Thymus (tissue), 11 donors: Measurements from ENCODE around the gene MELK. TPM values are rescaled to one million over a fixed set of nuclear protein-coding genes. Genes with fewer than 3 reads are reported as not detected.
"Not testable (repeated sequence)": the region's sequence is repeated elsewhere in the genome, so short reads cannot be mapped to it uniquely, and the experiment has no call there.

ENCODE experiments used
- DNase-seq, 9 donors: peaks; one replicate each; pipeline ENCODE4 v3.0.0-alpha.2; 2013; ENCODE audit warnings: low spot score in 9 of 9, low read depth in 6 of 9, missing footprints in 1 of 9
- H3K27ac ChIP-seq, 2 donors: one replicate each; pipeline ENCODE4 v1.5.1; 2013; ENCODE audit warnings: control low read depth in 1 of 2, low read depth in 1 of 2, low read length in 1 of 2, mild to moderate bottlenecking in 1 of 2, moderate library complexity in 1 of 2
- H3K27me3 ChIP-seq, 2 donors: one replicate each; pipeline ENCODE4 v1.5.1; 2013; ENCODE audit warnings: low read length in 1 of 2; ENCODE audit not compliant: control insufficient read depth in 2 of 2, insufficient read depth in 1 of 2
- H3K36me3 ChIP-seq, 2 donors: one replicate each; pipeline ENCODE4 v1.5.1; 2013; ENCODE audit warnings: low read length in 1 of 2, mild to moderate bottlenecking in 1 of 2, moderate library complexity in 1 of 2; ENCODE audit not compliant: control insufficient read depth in 2 of 2, insufficient read depth in 2 of 2
- H3K4me1 ChIP-seq, 2 donors: one replicate each; pipeline ENCODE4 v1.5.1; 2013; ENCODE audit warnings: low read length in 2 of 2; ENCODE audit not compliant: control insufficient read depth in 2 of 2, insufficient read depth in 2 of 2
- H3K4me3 ChIP-seq, 2 donors: one replicate each; pipeline ENCODE4 v1.5.1; 2013; ENCODE audit warnings: low read length in 2 of 2, control low read depth in 1 of 2, mild to moderate bottlenecking in 1 of 2
- H3K9me3 ChIP-seq, 2 donors: one replicate each; pipeline ENCODE4 v1.5.1; 2013; ENCODE audit warnings: low read length in 1 of 2, mild to moderate bottlenecking in 1 of 2; ENCODE audit not compliant: control insufficient read depth in 2 of 2, insufficient read depth in 1 of 2
- WGBS: extraction: QIAGEN DNeasy Blood & Tissue Kit; methylation state at CpG from one replicate; pipeline ENCODE4 v1.1.7; 2013; 5-methylcytosine and 5-hydroxymethylcytosine counted together
- polyA plus RNA-seq: library from polyadenylated mRNA; stranded (reverse); fragments of 200-250 nt; gene quantifications from one replicate; pipeline ENCODE4 v1.2.3, GENCODE V29; 2013
- total RNA-seq: library from RNA; stranded (reverse); fragments of 120-200 nt; gene quantifications from one replicate; pipeline ENCODE4 v1.2.4, GENCODE V29; 2013
- donor health status: healthy.

Gene MELK
- total and polyA plus RNA-seq, 2 donors = 3.4 to 26.5 TPM

DNA sequence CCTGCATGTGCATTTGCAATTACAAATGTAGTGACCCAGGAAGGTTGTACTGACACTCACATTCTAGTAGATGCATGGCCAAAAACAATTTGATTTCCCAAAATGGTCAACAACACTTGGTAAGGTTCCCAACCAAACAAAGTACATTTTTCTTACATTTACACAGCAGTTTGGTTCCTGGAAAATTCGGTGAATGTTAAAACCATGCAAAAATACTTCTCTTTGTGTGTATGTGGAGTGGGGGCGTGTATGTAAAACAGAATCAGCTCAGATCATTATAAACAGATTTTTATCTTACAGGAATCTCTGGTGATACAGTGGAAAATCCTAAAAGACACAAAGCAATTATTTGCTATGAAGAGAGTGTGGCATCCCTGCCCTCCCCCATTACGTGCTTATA, 25.1 kb upstream of the MELK start:
- H3K4me3 ChIP-seq = no peak overlapping the region
- no peaks in the 10 kb centered on the region for H3K36me3 ChIP-seq
- H3K4me1 ChIP-seq = peaks cover 0 to 5% of the 10 kb centered on the region in 2 donors
- no peaks in the 10 kb centered on the region for H3K9me3 ChIP-seq
- no peak overlapping the region for H3K27ac ChIP-seq
- no peaks in the 10 kb centered on the region for H3K27me3 ChIP-seq
- DNase-seq = no peak
- 94% methylated on average over 3 of the region's 3 CpGs for WGBS

DNA sequence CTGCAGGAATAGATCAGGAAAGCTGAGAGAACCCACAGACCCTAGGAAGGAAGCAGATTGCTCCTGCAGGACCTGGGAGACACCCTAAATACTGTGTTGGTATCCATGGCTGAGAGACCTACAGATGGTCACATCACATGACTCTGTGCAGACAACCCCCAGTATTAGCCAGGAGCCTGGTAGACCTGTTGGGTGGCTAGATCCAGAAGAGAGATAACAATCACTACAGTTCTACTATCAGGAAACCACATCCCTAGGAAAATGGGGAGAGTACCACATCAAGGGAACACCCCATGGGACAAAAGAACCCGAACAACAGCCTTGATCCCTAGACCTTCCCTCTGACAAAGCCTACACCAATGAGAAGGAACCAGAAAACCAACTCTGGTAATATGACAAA, 24.2 kb upstream of the MELK start:
- Histone ChIP-seq H3K9me3 (no peaks in the 10 kb centered on the region), H3K36me3 (no peaks in the 10 kb centered on the region), H3K27me3 (no peaks in the 10 kb centered on the region), H3K27ac (no peak overlapping the region), H3K4me3 (no peak overlapping the region), H3K4me1 (peaks cover 0 to 5% of the 10 kb centered on the region in 2 donors)
- no peak for DNase-seq
- 14% methylated on average over 1 of the region's 1 CpG for WGBS

DNA sequence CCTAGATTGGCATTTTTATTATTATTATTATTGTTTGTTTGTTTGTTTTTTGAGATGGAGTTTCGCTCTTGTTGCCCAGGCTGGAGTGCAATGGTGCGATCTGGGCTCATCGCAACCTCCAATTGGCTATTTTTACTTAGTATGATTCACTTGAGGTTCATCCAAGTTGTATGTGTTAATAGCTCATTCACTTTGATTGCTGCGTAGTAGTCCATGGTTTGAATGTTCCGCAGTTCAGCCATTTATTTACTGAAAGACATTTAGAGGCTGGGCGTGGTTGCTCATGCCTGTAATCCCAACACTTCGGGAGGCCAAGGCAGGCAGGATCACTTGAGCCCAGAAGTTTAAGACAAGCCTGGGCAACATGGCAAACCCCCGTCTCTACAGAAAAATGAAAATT, 22.6 kb upstream of the MELK start:
- WGBS = 98% methylated on average over 8 of the region's 8 CpGs

DNA sequence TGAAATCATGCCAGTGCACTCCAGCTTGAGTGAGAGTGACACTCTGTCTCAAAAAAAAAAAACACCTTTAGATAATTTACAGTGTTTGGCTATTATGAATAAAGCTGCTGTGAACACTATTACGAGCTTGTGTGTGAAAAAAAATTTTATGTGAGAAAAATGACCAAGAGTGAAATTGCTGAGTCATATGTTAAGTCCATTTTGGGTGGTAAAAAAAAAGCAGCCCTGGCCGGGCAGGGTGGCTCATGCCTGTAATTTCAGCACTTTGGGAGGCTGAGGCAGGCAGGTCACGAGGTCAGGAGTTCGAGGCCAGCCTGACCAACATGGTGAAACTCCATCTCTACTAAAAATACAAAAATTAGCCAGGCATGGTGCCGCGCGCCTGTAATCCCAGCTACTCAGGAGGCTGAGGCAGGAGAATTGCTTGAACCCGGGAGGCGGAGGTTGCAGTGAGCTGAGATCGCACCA, 22.0 kb upstream of the MELK start:
- WGBS = 94% methylated on average over 10 of the region's 10 CpGs
- not testable (repeated sequence) for DNase-seq, H3K4me3 ChIP-seq, H3K9me3 ChIP-seq, H3K27ac ChIP-seq, H3K27me3 ChIP-seq, H3K36me3 ChIP-seq, H3K4me1 ChIP-seq

More for the DNA sequence above, 22.6 kb upstream of the MELK start:
- Histone ChIP-seq H3K27me3 (no peaks in the 10 kb centered on the region), H3K36me3 (no peaks in the 10 kb centered on the region), H3K4me3 (no peak overlapping the region), H3K4me1 (peaks cover 0 to 5% of the 10 kb centered on the region in 2 donors), H3K9me3 (no peaks in the 10 kb centered on the region), H3K27ac (no peak overlapping the region)
- no peak for DNase-seq

DNA sequence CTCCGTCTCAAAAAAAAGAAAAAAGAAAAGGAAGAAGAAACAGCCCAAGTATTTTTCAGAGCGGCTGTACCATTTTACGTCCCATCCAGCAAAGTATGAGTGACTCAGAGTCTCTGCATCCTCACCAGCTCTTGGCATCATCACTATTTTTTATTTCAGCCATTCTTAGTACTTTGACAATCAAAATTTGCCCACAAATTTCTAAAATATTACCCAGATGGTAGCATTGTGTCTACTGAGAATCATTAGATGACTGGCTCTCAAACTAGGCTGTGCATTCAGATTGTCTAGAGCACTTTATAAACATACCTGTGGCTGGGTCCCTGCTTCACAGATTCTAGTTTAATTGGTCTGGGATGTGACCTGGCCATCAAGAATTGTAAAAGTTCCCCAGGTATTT, 21.6 kb upstream of the MELK start:
- Histone ChIP-seq H3K4me3 (no peak overlapping the region), H3K27me3 (no peaks in the 10 kb centered on the region), H3K27ac (no peak overlapping the region), H3K4me1 (peaks cover 0 to 5% of the 10 kb centered on the region in 2 donors), H3K9me3 (no peaks in the 10 kb centered on the region), H3K36me3 (no peaks in the 10 kb centered on the region)
- DNase-seq = no peak
- 96% methylated on average over 3 of the region's 3 CpGs for WGBS

DNA sequence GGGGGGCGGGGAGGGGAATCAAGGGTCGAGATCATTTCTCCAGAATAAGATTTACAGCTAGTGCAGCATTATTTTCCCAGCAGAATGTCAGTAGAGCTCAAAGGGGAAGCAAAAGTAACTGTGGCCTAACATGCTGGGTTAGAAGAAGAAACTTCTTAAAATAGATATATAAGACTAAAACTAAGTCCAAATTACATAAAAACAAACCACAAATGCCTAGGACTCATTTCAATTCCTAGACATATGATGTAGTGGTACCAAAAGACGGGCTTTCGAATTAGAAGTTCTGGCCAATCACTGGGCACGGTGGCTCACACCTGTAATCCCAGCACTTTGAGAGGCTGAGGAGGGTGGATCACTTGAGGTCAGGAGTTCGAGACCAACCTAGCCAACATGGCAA, 20.8 kb upstream of the MELK start:
- Histone ChIP-seq H3K9me3 (no peaks in the 10 kb centered on the region), H3K4me3 (no peak overlapping the region), H3K27ac (no peak overlapping the region), H3K36me3 (no peaks in the 10 kb centered on the region), H3K4me1 (peaks cover 0 to 5% of the 10 kb centered on the region in 2 donors), H3K27me3 (no peaks in the 10 kb centered on the region)
- no peak for DNase-seq
- WGBS = 83% methylated on average over 6 of the region's 6 CpGs

DNA sequence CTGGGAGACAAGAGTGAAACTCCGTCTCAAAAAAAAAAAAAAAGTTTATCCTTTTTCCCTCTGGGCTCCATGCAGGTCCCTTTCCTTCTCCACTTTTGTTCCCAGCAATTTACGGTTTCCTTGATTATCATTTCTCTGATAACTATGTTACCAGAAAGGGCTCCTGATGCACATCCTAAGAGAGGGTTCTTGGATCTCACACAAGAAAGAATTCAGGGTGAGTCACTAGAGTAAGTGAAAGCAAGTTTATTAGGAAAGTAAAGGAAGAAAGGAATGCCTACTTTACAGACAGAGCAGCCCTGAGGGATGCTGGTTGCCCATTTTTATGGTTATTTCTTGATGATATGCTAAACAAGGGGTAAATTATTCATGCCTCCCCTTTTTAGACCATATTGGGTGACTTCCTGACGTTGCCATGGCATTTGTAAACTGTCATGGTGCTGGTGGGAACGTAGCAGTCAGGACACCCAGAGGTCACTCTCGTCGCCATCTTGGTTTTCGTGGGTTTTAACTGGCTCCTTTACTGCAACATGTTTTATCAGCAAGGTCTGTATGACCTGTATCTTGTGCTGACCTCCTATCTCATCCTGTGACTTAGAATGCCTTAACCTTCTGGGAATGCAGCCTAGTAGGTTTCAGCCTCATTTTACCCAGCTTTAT, 13.5 kb upstream of the MELK start:
- no peak for DNase-seq
- Histone ChIP-seq H3K9me3 (no peaks in the 10 kb centered on the region), H3K4me3 (no peak overlapping the region), H3K27me3 (no peaks in the 10 kb centered on the region), H3K27ac (no peak overlapping the region), H3K36me3 (no peaks in the 10 kb centered on the region), H3K4me1 (no peaks in the 10 kb centered on the region)
- WGBS = 94% methylated on average over 7 of the region's 7 CpGs

DNA sequence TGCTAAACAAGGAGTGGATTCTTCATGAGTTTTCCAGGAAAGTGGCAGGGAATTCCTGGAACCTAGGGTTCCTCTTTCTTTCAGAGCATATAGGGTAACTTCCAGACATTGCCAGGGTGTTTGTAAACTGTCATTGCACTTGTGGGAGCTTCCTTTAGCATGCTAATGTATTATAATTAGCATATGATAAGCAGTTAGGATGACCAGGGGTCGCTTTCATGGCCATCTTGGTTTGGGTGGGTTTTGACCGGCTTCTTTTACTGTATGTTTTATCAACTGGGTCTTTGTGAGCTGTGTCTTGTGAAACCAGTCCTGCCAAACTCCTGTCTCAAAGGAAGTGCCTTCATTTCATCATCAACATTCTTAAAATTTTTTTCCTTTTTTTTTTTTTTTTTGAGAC, 11.9 kb upstream of the MELK start:
- WGBS = 90% methylated on average over 2 of the region's 2 CpGs
- no peak overlapping the region for H3K27ac ChIP-seq
- no peaks in the 10 kb centered on the region for H3K9me3 ChIP-seq
- H3K27me3 ChIP-seq = no peaks in the 10 kb centered on the region
- H3K4me1 ChIP-seq = no peaks in the 10 kb centered on the region
- no peaks in the 10 kb centered on the region for H3K36me3 ChIP-seq
- DNase-seq = no peak
- no peak overlapping the region for H3K4me3 ChIP-seq

DNA sequence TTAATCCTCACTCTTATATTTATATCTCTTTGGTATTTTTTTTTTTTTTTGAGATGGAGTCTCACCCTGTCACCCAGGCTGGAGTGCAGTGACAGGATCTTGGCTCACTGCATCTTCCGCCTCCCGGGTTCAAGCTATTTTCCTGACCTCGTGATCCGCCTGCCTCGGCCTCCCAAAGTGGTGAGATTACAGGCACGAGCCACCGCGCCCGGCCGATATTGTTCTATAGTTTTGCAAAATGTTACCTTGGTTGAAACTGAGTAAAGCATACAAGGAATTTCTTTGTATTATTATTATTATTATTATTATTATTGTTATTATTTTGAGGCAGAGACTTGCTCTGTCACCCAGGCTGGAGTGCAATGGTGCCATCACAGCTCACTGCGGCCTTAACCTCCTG, 9.9 kb upstream of the MELK start:
- H3K9me3 ChIP-seq, DNase-seq, H3K4me3 ChIP-seq, H3K27me3 ChIP-seq, H3K36me3 ChIP-seq, H3K4me1 ChIP-seq, H3K27ac ChIP-seq: not testable (repeated sequence)
- WGBS = 93% methylated on average over 11 of the region's 11 CpGs
